Retinal pigment epithelial cell (primary cell): Measurements from ENCODE around the gene OR6C75.

Experiments used
- DNase-seq: peaks from one replicate; pipeline ENCODE4 v3.0.0-alpha.2; 2010; ENCODE audit warnings: low read depth
- H3K4me3 ChIP-seq: 2 replicates; pipeline ENCODE4 v1.5.1; 2011; ENCODE audit warnings: mild to moderate bottlenecking, low read length, control low read depth, moderate library complexity
- TF ChIP-seq, protein P1 (sequence below): conservative IDR thresholded peaks from 2 replicates; pipeline ENCODE4 v1.5.1; 2011; ENCODE audit warnings: low read depth, low read length, control low read depth, inconsistent platforms

The OR6C75 gene

DNA sequence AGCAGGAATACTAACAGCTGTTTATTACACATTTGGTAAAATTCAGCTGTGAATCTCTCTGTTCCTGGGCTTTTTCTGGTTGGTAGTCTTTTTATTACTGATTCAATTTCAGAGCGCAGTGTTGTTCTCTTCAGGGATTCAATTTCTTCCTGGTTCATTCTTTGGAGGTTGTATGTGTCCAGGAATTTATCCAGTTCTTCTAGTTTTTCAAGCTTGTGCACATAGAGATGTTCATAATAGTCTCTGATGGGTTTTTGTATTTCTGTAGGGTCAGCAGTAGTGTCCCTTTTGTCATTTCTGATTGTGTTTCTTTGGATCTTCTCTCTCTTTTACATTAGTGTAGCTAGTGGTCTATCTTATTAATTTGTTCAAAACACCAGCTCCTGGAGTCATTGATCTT lies 54.2 kb downstream of the OR6C75 start:
- DNase-seq: no peak
- TF ChIP-seq, protein P1, sequence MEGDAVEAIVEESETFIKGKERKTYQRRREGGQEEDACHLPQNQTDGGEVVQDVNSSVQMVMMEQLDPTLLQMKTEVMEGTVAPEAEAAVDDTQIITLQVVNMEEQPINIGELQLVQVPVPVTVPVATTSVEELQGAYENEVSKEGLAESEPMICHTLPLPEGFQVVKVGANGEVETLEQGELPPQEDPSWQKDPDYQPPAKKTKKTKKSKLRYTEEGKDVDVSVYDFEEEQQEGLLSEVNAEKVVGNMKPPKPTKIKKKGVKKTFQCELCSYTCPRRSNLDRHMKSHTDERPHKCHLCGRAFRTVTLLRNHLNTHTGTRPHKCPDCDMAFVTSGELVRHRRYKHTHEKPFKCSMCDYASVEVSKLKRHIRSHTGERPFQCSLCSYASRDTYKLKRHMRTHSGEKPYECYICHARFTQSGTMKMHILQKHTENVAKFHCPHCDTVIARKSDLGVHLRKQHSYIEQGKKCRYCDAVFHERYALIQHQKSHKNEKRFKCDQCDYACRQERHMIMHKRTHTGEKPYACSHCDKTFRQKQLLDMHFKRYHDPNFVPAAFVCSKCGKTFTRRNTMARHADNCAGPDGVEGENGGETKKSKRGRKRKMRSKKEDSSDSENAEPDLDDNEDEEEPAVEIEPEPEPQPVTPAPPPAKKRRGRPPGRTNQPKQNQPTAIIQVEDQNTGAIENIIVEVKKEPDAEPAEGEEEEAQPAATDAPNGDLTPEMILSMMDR: no peak

More for the DNA sequence above, 54.2 kb downstream of the OR6C75 start:
- H3K4me3 ChIP-seq: no peak overlapping the region
